Testis (tissue), 3 donors: ENCODE results near the gene EGFR. TPM values are rescaled to one million over a fixed set of nuclear protein-coding genes. Genes with fewer than 3 reads are reported as not detected.

Experiments used
- DNase-seq: peaks from one replicate; pipeline ENCODE4 v3.0.0-alpha.2; 2019
- H3K27ac ChIP-seq, 2 donors: fragments of 200-600 bp; sonication (generic); one replicate each; pipeline ENCODE4 v1.5.1; 2019
- H3K27me3 ChIP-seq: fragments of 200-600 bp; sonication (generic); one replicate; pipeline ENCODE4 v1.5.1; 2019
- H3K36me3 ChIP-seq: fragments of 200-600 bp; sonication (generic); one replicate; pipeline ENCODE4 v1.5.1; 2017; ENCODE audit warnings: low read depth; ENCODE audit errors: missing control alignments
- H3K4me1 ChIP-seq: fragments of 200-600 bp; sonication (generic); one replicate; pipeline ENCODE4 v1.5.1; 2019
- H3K4me3 ChIP-seq, 2 donors: fragments of 200-600 bp; sonication (generic); one replicate each; pipeline ENCODE4 v1.5.1; 2017 to 2019
- H3K9me3 ChIP-seq: fragments of 200-600 bp; sonication (generic); one replicate; pipeline ENCODE4 v1.5.1; 2017
- POLR2A ChIP-seq: fragments of 450-650 bp; IDR thresholded peaks from one replicate; pipeline ENCODE4 v1.6.1; 2017; ENCODE audit warnings: antibody characterized with exemption, mild to moderate bottlenecking, moderate library complexity
- WGBS, 2 donors: methylation state at CpG; one replicate each; pipeline ENCODE4 v1.1.5; 2018; 5-methylcytosine and 5-hydroxymethylcytosine counted together
- intact Hi-C: fragments of 100-400 bp; cut with DNase I; formaldehyde crosslinking; loops from one replicate; pipeline ENCODE4 v1.15.1; 2023; ENCODE audit warnings: low total_unique reads
- polyA plus RNA-seq: library from polyadenylated mRNA; stranded (reverse); fragments of 350-450 nt; fragmentation: Illumina TruSeq; extraction: RNeasy Lipid Tissue Mini Kit (QIAGEN cat#74804); gene quantifications from one replicate; pipeline ENCODE4 v1.2.3, GENCODE V29; 2014; ENCODE audit warnings: low read depth, low replicate concordance; ENCODE audit not compliant: insufficient read depth
- total RNA-seq, 2 donors: library from RNA; depleted of rRNA; stranded (reverse); fragments of >200 nt; gene quantifications; one replicate each; pipeline ENCODE4 v1.2.3, GENCODE V29; 2016
- TF ChIP-seq, protein P1 (sequence below), 3 experiments: fragments of 450-650 bp in 2 of 3; fragments of 200-600 bp in 1 of 3; sonication (generic) in 1 of 3; IDR thresholded peaks; one replicate each; pipeline ENCODE4 v1.5.1; 2016 to 2019; ENCODE audit warnings: antibody characterized with exemption in 3 of 3, mild to moderate bottlenecking in 2 of 3, moderate library complexity in 1 of 3

The EGFR gene
- total and polyA plus RNA-seq, 3 donors from 2014 or later: 11.0 to 45.0 (median 18.2) TPM

DNA sequence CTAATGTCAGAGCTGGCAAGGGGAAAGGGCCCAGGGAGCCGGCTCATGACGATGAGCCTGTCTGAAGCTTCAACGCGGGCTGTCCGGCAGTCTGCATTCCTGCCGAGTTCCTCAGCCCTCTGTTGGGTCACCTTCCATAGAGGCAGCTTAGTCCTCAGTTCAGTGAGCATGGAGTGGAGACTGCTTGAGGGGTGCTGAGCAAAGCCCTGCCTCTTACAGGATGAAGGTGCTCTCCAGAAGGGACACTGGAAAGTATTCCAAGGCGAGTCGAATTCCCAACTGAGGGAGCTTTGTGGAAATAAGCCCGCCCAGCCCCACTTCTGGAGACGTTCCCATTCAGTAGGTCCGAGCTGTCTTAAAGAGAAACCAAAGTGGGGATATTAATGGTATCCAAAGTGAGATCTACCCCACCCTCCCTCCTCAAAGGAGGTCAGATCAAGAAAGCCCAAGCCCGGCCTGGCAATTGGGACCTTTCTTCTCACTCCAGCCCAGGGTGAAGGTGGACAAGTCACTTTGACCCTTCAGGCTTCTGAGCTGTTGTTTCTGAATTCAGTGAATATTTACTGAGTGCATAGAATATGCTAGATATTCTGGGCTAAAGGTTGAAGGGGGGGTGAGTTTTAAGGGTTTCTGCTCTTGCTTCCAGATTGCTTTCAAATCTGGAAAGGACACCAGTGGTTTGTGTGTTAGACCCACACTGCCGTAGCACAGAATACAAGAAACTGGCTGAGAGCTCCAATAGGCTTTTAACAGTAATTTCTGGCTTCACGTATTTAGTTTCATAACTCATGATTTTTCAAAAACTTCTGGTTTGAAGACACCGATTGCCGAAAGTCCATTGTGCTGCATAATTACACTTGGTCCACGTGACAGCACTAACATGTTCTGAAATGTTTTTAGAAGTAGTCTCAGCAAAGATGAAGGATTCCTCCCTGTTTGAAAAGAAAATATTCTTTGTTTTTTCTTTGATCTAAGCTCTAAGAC, 3.5 kb downstream of the EGFR start:
- intact Hi-C loops: no loop called here
- Histone ChIP-seq H3K9me3 (no peaks in the 10 kb centered on the region), H3K4me1 (peaks cover 30% of the 10 kb centered on the region), H3K4me3 (peak overlapping the region in 1 of 2 donors; percentile 23), H3K36me3 (no peaks in the 10 kb centered on the region), H3K27ac (peak overlapping the region; percentile 92 to 95), H3K27me3 (no peaks in the 10 kb centered on the region)
- no peak for DNase-seq
- WGBS, 2 donors: 53 to 59% methylated on average over 16 to 17 of the region's 17 CpGs
- TF ChIP-seq POLR2A: no peak
- TF ChIP-seq, protein P1, sequence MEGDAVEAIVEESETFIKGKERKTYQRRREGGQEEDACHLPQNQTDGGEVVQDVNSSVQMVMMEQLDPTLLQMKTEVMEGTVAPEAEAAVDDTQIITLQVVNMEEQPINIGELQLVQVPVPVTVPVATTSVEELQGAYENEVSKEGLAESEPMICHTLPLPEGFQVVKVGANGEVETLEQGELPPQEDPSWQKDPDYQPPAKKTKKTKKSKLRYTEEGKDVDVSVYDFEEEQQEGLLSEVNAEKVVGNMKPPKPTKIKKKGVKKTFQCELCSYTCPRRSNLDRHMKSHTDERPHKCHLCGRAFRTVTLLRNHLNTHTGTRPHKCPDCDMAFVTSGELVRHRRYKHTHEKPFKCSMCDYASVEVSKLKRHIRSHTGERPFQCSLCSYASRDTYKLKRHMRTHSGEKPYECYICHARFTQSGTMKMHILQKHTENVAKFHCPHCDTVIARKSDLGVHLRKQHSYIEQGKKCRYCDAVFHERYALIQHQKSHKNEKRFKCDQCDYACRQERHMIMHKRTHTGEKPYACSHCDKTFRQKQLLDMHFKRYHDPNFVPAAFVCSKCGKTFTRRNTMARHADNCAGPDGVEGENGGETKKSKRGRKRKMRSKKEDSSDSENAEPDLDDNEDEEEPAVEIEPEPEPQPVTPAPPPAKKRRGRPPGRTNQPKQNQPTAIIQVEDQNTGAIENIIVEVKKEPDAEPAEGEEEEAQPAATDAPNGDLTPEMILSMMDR (IDR thresholded peaks at IDR 0.05): no peak

- intact Hi-C loops: no loop called here
- DNase-seq: no peak
- Histone ChIP-seq H3K27me3 (no peaks in the 10 kb centered on the region), H3K4me3 (no peak overlapping the region), H3K4me1 (peaks cover 22% of the 10 kb centered on the region), H3K36me3 (no peaks in the 10 kb centered on the region), H3K9me3 (no peaks in the 10 kb centered on the region), H3K27ac (no peak overlapping the region)
- WGBS, 2 donors: 61 to 73% methylated on average over 4 of the region's 4 CpGs
- TF ChIP-seq POLR2A: no peak
- TF ChIP-seq, protein P1 (IDR thresholded peaks at IDR 0.05): no peak
These were observed 5.2 kb downstream of the EGFR start for GRCh38 chr7:55023841-55024505.

GRCh38 chr7:55024776-55025175, 6.0 kb downstream of the EGFR start:
- no peaks in the 10 kb centered on the region for H3K9me3 ChIP-seq
- no peaks in the 10 kb centered on the region for H3K27me3 ChIP-seq
- no peaks in the 10 kb centered on the region for H3K36me3 ChIP-seq
- 49 to 54% methylated on average over 2 of the region's 2 CpGs for WGBS, 2 donors
- H3K4me3 ChIP-seq: no peak overlapping the region
- no peak for DNase-seq
- TF ChIP-seq, protein P1 (IDR thresholded peaks at IDR 0.05): no peak
- TF ChIP-seq POLR2A: no peak
- intact Hi-C loops: no loop called here
- peaks cover 24% of the 10 kb centered on the region for H3K4me1 ChIP-seq
- no peak overlapping the region for H3K27ac ChIP-seq

- 56 to 72% methylated on average over 11 of the region's 11 CpGs for whole genome bisulfite sequencing, 2 donors
- TF ChIP-seq, protein P1 (IDR thresholded peaks at IDR 0.05): no peak
- TF ChIP-seq POLR2A: no peak
- Histone ChIP-seq H3K9me3 (no peaks in the 10 kb centered on the region), H3K4me1 (peaks cover 37% of the 10 kb centered on the region), H3K4me3 (no peak overlapping the region), H3K27ac (peak overlapping the region in 1 of 2 donors; percentile 4), H3K36me3 (no peaks in the 10 kb centered on the region), H3K27me3 (no peaks in the 10 kb centered on the region)
- no peak for DNase-seq
- intact Hi-C loops: no loop called here
These were observed 7.4 kb downstream of the EGFR start for GRCh38 chr7:55026086-55026790.
